IPS-20b (cell line): ENCODE measurements around the gene AGTPBP1.
"Not testable (repeated sequence)": the region's sequence is repeated elsewhere in the genome, so short reads cannot be mapped to it uniquely, and the experiment has no call there.

Experiments
- H3K27ac ChIP-seq: one replicate; pipeline ENCODE4 v1.5.1; 2013; ENCODE audit warnings: low read length
- H3K27me3 ChIP-seq: 2 replicates; pipeline ENCODE4 v1.6.1; 2013; ENCODE audit warnings: mild to moderate bottlenecking, low read length, inconsistent platforms; ENCODE audit not compliant: insufficient read depth
- H3K36me3 ChIP-seq: 2 replicates; pipeline ENCODE4 v1.6.1; 2013; ENCODE audit warnings: low read depth, mild to moderate bottlenecking, inconsistent platforms, low read length, moderate library complexity; ENCODE audit not compliant: insufficient read depth
- H3K4me1 ChIP-seq: 2 replicates; pipeline ENCODE4 v1.6.1; 2013; ENCODE audit warnings: mild to moderate bottlenecking, control low read depth, inconsistent platforms, low read length, moderate library complexity; ENCODE audit not compliant: insufficient read depth
- H3K4me3 ChIP-seq: 2 replicates; pipeline ENCODE4 v1.5.1; 2013; ENCODE audit warnings: mild to moderate bottlenecking, low read length, inconsistent platforms
- H3K9ac ChIP-seq: 2 replicates; pipeline ENCODE4 v1.6.1; 2013; ENCODE audit warnings: low read depth, mild to moderate bottlenecking, inconsistent platforms, low read length, moderate library complexity
- H3K9me3 ChIP-seq: 2 replicates; pipeline ENCODE4 v1.6.1; 2013; ENCODE audit warnings: mild to moderate bottlenecking, low read depth, low read length, inconsistent platforms; ENCODE audit not compliant: insufficient read depth

AGTPBP1 gene

DNA sequence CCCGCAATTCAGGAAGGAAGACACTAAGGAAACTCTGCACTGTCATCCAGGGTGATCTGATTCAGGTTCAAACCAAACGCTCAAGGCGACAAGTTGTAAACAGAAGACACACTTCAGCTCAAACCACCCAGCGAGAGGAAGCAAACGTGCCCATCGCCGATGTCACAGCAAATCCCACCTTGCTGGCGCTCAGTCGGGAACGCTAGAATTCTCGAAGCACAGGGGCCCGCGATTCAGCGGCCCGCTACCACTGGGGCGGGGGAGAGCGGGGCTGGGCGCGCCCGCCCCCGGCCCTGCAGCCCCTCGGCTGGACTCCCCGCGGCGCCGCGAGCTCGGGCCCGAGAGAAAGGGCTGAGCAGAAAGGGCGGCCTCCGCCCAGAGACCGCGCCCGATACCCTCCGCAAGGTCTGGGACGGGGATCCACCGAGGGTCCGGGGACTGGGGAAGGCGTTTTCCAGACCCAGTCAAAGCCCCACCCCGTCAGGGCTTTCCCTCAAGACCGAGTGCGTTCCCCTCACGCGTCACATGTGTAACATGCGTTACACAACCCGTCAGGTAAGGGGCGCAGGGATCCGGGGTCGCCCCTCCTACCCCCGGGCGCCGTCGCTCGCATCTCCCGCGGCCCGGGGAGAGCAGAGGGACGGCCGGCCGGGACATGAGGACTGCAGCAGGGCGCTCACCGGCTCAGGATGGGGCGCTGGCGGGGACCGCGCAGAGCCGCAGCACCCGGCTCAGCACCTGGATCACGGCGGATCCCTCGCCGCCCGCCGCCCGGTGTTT lies 469 bp downstream of the AGTPBP1 start:
- peaks cover 14% of the 10 kb centered on the region; the same call in 1 of the 2 replicates for H3K4me1 ChIP-seq
- H3K4me3 ChIP-seq: peak overlapping the region; percentile 99
- H3K36me3 ChIP-seq: no peaks in the 10 kb centered on the region
- no peaks in the 10 kb centered on the region for H3K27me3 ChIP-seq
- peak overlapping the region; percentile 85 for H3K9ac ChIP-seq
- no peaks in the 10 kb centered on the region for H3K9me3 ChIP-seq
- peak overlapping the region; percentile 30 for H3K27ac ChIP-seq

DNA sequence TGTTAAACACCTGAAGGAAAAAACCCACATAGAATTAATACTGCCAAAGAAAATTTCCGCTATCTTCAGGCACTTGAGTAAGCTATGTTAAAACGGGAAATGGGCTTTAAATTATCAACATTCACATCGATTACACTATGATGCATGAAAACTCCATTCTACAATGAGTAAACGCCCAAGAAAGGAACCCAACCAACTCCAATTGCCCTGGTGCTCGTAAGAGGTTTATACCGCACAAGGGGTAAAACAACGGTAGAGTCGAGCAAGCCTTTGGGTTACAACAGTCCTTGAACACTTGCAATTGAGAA lies 1.0 kb downstream of the AGTPBP1 start:
- Histone ChIP-seq H3K4me3 (peak overlapping the region; percentile 99), H3K4me1 (peaks cover 14% of the 10 kb centered on the region; the same call in 1 of the 2 replicates), H3K9ac (peak overlapping the region; percentile 85), H3K27ac (peak overlapping the region; percentile 30), H3K27me3 (no peaks in the 10 kb centered on the region), H3K36me3 (no peaks in the 10 kb centered on the region), H3K9me3 (no peaks in the 10 kb centered on the region)

- Histone ChIP-seq H3K27ac (no peak overlapping the region), H3K27me3 (no peaks in the 10 kb centered on the region), H3K4me1 (peaks cover 12% of the 10 kb centered on the region; the same call in 1 of the 2 replicates), H3K9me3 (no peaks in the 10 kb centered on the region), H3K9ac (no peak overlapping the region), H3K36me3 (no peaks in the 10 kb centered on the region), H3K4me3 (no peak overlapping the region)
These were observed 3.2 kb downstream of the AGTPBP1 start for GRCh38 chr9:85738509-85738908.

DNA sequence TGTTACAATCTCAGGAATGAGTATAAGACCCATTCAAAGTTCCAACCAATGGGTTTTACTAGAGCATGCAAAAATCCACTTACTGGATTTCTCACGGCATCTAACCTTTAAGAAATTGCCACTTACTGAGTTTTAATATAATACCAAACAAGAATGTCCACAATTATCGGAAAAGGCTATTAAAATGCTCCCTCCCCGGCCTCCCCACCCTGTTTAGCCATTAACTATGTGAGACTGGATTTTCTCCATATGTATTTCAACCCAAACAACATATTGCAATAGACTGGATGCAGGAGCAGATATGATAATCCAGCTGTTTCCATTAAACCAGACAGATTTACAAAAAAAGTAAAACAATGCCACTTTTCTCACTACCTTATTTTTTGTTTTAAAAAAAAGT lies 4.1 kb downstream of the AGTPBP1 start:
- no peaks in the 10 kb centered on the region for H3K36me3 ChIP-seq
- no peaks in the 10 kb centered on the region for H3K27me3 ChIP-seq
- no peak overlapping the region for H3K9ac ChIP-seq
- no peaks in the 10 kb centered on the region for H3K9me3 ChIP-seq
- peaks cover 5% of the 10 kb centered on the region; the same call in 1 of the 2 replicates for H3K4me1 ChIP-seq
- H3K4me3 ChIP-seq: no peak overlapping the region
- H3K27ac ChIP-seq: no peak overlapping the region

- Histone ChIP-seq H3K4me3 (no peak overlapping the region), H3K27ac (no peak overlapping the region), H3K36me3 (no peaks in the 10 kb centered on the region), H3K9ac (no peak overlapping the region), H3K9me3 (no peaks in the 10 kb centered on the region), H3K4me1 (no peaks in the 10 kb centered on the region), H3K27me3 (no peaks in the 10 kb centered on the region)
These were observed 10.7 kb downstream of the AGTPBP1 start for GRCh38 chr9:85730916-85731630.

GRCh38 chr9:85729882-85730281 lies 11.9 kb downstream of the AGTPBP1 start:
- Histone ChIP-seq H3K9me3 (no peaks in the 10 kb centered on the region), H3K4me3 (no peak overlapping the region), H3K27ac (no peak overlapping the region), H3K36me3 (no peaks in the 10 kb centered on the region), H3K4me1 (no peaks in the 10 kb centered on the region; the same call in 1 of the 2 replicates), H3K27me3 (no peaks in the 10 kb centered on the region), H3K9ac (no peak overlapping the region)

DNA sequence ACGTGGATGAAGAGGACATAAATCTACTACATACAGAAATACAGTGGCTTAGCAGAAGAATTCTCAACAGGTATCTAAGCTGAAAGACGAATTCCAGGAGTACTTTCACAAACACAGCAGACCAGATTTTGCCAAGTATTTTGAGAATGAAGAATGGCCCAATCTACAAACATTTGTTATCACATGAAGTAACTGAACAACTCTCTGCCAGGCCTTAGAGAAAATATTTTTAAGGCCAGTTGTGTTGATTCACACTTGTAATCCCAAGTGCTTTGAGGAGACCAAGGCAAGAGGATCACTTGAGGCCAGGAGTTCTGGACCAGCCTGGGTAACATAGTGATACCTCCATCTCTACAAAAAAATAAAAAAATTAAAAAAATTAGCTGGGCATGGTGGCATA lies 14.3 kb downstream of the AGTPBP1 start:
- Histone ChIP-seq H3K9ac (no peak overlapping the region), H3K27me3 (no peaks in the 10 kb centered on the region), H3K4me3 (no peak overlapping the region), H3K4me1 (peaks cover 6% of the 10 kb centered on the region; the same call in 1 of the 2 replicates), H3K36me3 (0 out of 2 replicates have a peak, but pooled peaks cover under 1% of the 10 kb centered on the region), H3K9me3 (no peaks in the 10 kb centered on the region), H3K27ac (no peak overlapping the region)

DNA sequence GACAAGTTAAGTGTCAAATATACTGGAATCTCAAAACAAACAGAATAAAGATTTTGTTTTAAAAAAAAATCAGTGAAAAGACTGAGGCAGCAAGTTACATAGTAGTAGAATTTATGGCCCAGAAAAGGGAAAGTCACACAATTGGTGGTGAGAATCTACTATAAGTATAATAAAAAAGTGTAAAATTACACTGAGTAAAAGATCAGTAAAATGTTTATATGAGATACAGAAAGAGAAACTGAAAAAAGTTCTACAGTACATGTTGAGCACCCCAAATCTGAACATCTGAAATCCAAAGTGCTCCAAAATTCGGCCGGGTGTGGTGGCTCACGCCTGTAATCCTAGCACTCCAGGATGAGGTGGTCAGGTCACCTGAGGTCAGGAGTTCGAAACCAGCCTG lies 15.0 kb downstream of the AGTPBP1 start:
- 0 out of 2 replicates have a peak, but pooled peaks cover 3% of the 10 kb centered on the region for H3K36me3 ChIP-seq
- H3K9ac ChIP-seq: no peak overlapping the region
- H3K4me1 ChIP-seq: peaks cover 6% of the 10 kb centered on the region; the same call in 1 of the 2 replicates
- H3K27ac ChIP-seq: no peak overlapping the region
- H3K9me3 ChIP-seq: no peaks in the 10 kb centered on the region
- H3K4me3 ChIP-seq: no peak overlapping the region
- H3K27me3 ChIP-seq: no peaks in the 10 kb centered on the region

DNA sequence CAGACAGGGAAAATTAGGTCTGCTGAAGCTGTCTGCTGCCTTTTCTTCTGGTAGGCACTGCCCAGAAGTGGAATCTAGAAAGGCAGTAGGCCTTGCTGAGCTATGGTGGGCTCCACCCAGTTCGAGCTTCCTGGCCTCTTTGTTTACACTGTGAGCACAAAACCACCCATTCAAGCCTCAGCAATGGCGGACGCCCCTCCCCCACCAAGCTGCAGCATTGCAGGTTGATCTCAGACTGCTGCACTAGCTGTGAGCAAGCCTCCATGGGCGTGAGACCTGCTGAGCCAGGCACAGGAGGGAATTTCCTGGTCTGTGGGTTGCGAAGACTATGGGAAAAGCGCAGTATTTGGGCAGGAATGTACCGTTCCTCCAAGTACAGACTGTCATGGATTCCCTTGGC lies 18.5 kb downstream of the AGTPBP1 start:
- no peaks in the 10 kb centered on the region for H3K9me3 ChIP-seq
- peak overlapping the region; percentile 40; the same call in 1 of the 2 replicates for H3K9ac ChIP-seq
- no peaks in the 10 kb centered on the region for H3K27me3 ChIP-seq
- peaks cover 6% of the 10 kb centered on the region; the same call in 1 of the 2 replicates for H3K4me1 ChIP-seq
- H3K27ac ChIP-seq: no peak overlapping the region
- H3K4me3 ChIP-seq: peak overlapping the region; percentile 44; the same call in 1 of the 2 replicates
- 0 out of 2 replicates have a peak, but pooled peaks cover 3% of the 10 kb centered on the region for H3K36me3 ChIP-seq

DNA sequence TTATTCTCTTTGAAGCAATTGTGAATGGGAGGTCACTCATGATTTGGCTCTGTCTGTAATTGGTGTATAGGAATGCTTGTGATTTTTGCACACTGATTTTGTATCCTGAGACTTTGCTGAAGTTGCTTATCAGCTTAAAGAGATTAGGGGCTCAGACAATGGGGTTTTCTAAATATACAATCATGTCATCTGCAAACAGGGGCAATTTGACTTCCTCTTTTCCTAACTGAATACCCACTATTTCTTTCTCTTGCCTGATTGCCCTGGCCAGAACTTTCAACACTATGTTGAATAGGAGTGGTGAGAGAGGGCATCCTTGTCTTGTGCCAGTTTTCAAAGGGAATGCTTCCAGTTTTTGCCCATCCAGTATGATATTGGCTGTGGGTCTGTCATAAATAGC lies 22.3 kb downstream of the AGTPBP1 start:
- not testable (repeated sequence) for H3K9me3 ChIP-seq, H3K9ac ChIP-seq, H3K4me1 ChIP-seq, H3K27me3 ChIP-seq, H3K4me3 ChIP-seq, H3K36me3 ChIP-seq, H3K27ac ChIP-seq

GRCh38 chr9:85717818-85718217 lies 23.9 kb downstream of the AGTPBP1 start:
- H3K4me1 ChIP-seq, H3K9ac ChIP-seq, H3K36me3 ChIP-seq, H3K27ac ChIP-seq, H3K9me3 ChIP-seq, H3K4me3 ChIP-seq, H3K27me3 ChIP-seq: not testable (repeated sequence)

DNA sequence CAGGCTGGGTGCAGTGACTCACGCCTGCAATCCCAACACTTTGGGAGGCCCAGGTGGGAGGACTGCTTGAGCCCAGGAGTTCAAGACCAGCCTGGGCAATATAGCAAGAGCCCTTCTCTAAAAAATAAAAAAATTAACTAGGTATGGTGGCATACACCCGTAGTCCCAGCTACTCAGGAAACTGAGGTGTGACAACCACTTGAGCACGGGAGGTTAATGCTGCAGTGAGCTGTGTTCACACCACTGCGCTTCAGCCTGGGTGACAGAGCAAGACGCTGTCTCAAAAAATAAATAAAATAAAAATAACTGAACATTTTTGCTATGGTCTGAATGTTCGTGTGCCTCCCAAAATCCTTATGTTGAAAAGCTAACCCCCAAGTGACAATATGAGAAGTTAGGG lies 24.5 kb downstream of the AGTPBP1 start:
- Histone ChIP-seq H3K4me1 (no peaks in the 10 kb centered on the region), H3K9ac (no peak overlapping the region), H3K27ac (no peak overlapping the region), H3K36me3 (no peaks in the 10 kb centered on the region), H3K4me3 (no peak overlapping the region), H3K27me3 (no peaks in the 10 kb centered on the region), H3K9me3 (no peaks in the 10 kb centered on the region)
